HL-60/S4 (cell line): ENCODE data around the gene ST7L.

Experiments used
- in situ Hi-C: fragments of 300-500 bp; cut with MboI; formaldehyde crosslinking; loops from 2 replicates; pipeline ENCODE4 v1.14.3; 2022; ENCODE audit warnings: low sequenced_read_pairs

The ST7L gene

DNA sequence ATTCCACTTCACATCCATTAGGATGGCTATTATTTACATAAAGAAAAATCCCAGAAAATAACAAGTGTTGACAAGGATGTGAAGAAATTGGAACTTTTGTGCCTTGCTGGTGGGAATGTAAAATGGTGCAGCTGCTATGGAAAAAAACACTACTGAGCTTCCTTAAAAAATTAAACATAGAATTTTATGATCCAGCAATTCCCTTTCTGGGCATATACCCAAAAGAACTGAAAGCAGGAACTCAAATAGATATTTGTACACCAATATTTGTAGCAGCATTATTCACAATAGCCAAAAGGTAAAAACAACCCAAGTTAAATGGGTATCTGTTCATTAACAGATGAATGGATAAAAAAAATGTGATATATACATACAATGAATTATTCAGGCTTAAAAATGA is 64.5 kb downstream of the ST7L start:
- in situ Hi-C loops, result no loop called here

DNA sequence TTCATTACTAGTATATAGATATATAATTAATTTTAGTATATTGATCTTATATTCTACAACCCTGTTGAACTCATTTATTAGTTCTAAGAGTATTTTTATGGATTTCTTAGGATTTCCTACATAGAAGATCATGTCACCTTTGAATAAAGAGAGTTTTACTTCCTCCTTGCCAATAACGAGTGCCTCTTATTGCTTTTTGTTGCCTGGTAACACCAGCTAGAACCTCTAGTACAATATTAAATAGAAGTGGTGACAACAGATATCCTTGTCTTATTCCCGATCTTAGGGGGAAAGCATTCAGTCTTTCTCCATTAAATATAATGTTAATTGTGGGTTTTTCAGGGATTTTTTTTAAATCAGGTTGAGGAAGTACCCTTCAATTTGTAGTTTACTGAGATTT is 69.4 kb downstream of the ST7L start:
- in situ Hi-C loops, result no loop called here

DNA sequence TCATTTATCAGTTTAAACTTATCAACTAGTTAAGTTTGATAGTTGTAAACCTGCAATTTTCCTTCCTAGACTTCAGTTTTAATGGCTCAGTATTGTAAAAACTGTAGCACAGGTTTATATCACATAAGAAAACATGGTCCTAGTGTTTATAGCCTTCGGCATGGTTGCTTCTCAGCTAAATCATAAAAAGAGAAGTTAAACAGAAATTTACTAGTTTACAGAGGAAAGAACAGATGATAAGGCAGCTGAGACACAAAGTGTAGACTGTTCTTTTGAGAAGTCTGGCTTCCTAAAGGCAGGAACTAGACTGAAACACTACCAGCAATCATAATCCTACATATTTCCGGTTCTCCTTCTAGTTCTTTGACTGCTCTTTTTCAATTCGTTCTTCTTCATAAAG is 70.4 kb downstream of the ST7L start:
- in situ Hi-C loops, result no loop called here

DNA sequence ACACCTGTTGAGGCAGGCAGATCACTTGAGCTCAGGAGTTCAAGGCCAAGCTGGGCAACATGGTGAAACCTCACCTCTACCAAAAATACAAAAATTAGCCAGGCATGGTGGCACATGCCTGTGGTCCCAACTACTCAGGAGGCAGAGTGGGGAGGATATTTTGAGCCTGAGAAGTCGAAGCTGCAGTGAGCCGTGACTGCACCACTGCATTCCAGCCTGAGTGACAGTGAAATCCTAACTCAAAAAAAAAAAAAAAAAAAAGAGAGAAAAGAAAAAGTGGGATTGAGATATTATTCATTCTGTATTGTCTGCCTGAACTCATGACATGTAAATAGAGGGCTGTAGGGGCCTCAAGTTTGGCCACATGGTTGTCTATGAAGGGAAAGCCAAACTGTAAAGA is 72.9 kb downstream of the ST7L start:
- in situ Hi-C loops, result no loop called here

DNA sequence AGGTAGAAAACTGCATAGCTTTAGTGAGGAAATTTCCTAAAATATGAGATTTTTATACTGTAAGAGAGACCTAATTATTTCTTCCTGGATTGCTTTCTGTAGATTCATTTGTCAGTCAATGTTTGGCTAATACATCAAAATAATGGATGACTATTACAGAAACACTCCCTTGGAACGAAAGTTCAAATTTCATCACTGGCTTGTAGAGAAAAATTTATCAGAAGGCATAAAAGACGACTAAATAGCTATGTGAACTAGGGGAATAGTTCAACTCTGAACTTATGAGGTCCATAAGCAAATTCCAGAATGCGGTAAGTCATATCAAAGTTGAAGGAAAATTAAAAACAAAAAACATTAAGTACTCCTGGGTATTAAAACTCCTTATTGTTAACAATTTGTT is 74.2 kb downstream of the ST7L start:
- in situ Hi-C loops, result no loop called here

DNA sequence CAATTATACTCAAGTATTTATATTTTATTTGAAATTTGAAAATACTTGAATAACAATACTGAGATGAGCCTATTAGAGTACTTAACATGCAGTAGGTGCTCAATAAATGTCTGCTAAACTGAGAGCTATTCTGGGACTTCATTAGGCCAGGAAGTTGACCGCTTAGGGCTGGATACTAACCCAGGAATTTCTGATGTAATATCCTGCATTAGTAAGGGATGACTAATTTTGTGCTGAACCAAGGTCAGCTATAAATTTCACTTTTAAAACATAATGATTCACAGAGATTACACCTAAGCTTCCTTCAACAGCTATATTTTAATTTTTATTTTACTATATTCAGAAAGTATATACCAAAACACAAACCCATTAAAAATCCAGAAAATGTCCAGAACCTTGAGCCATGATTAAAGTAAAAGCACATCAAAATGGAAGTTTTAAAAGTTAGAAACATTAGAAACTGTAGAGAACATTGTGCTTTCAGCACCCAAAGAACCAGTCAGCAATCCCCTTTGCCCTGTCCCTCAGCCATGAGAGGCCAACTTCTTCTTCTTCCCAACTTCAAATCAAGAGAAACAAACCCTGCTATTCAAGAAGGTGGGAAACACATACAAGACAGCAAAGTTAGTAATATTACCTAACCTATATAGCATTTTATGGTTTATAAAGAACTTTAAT is 74.8 kb downstream of the ST7L start:
- in situ Hi-C loops, result no loop called here

DNA sequence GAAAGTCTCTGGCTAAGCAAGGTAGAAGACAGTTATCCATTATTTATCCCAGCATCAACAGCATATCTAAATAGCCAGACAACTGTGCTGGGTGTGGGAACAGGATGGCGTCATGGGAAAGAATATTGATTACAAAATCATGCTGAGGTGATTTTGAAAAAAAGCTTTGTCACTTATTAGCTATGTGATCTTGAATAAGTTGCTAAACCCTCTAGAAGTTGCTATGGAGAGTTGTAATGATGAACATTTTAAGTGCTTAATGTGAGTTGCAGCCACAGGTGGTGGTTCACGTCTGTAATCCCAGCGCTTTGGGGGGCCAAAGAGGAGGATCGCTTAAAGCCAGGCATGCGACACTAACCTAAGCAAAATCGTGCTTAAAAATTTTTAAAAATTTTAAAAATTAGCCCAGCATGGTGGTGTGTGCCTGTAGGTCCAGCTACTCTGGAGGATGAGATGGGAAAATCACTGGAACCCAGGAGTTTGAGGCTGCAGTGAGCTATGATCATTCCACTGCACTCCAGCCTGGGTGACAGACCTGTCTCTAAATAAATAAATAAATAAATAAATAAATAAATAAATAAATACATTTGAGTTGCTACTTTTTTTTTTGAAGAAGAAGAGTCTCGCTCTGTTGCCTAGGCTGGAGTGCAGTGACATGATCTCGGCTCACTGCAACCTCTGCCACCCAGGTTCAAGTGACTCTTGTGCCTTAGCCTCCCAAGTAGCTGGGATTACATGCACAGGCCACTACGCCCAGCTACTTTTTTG is 76.6 kb downstream of the ST7L start:
- in situ Hi-C loops, result no loop called here

DNA sequence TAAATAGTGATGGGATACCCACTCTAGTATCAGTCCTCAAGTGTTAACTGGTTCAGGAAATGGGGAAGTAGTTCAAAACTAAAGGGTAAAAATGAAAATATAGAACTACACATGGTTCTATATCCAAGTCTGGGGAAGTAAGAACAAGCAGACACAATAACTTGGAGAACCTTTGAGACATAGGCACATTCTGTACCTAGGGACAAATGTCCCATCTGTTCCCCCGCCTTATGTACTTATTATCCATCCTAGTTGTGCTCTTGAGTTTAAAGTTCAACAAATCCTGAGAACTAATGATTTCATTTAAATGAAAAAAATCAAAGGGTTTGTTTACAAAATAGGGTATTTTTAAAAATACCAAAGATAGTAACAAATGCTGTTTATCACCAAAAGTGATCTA is 77.6 kb downstream of the ST7L start:
- in situ Hi-C loops, result no loop called here

DNA sequence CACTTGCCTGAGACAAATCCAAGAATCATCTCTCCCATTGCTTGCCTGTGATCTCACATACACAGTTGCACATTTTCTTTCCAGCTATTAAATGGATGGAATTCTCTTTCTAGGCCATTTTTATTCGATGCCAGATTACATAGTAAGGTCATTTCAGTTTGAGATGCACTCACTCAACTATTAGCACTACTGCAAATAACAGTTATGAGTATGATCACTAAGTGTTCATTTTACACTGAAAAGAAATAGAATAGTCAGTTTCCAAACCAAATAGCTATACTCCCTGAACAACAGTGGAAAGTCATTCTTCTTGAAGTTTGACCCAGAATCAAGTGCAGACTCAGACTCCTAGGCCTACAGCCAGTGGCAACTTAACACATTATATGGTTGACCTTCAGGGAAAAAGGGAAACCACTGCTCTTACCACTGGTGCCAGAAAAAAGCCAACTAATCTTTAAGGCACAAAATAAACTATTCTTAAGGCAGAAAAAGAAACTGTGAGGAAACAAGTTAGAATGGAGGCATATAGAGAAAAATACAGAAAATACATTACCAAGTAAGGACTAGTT is 78.6 kb downstream of the ST7L start:
- in situ Hi-C loops, result no loop called here

DNA sequence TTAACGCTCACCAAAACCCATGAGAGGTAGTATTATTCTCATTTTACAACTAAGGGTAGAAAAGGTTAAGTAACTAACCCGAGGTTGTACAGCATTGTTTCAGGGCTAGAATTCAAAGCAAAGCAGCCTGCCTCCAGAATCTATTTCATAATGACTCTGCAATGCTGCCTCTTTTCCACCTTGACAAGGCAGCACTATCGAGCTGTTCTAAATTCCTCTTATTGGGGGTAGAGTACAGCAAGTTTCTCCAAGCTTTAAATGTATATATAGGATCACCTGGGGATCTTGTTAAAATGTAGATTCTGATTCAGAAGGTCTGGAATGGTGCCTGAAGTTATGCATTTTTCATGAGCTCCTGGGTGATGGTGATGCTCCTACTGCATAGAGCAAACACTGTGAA is 80.1 kb downstream of the ST7L start:
- in situ Hi-C loops, result no loop called here

DNA sequence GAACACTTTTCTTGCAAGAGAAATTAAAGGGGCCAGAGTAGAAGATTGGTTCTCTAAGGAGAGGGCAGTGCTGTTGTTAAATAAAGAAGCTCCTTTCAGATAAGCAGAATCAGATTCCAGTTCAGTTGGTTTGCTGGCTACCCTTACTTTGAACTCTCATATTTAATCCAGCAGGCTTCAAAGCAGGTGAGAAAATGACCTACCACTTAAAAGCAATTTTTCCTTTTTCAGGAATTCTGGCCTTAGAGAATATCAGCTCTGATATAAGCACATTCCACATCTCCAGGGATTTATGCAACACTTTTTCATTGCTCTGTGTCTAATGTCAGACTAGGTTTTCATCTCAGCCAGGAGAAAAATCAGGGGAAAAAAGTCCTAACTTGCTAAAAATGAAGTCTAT is 81.5 kb downstream of the ST7L start:
- in situ Hi-C loops, result no loop called here

DNA sequence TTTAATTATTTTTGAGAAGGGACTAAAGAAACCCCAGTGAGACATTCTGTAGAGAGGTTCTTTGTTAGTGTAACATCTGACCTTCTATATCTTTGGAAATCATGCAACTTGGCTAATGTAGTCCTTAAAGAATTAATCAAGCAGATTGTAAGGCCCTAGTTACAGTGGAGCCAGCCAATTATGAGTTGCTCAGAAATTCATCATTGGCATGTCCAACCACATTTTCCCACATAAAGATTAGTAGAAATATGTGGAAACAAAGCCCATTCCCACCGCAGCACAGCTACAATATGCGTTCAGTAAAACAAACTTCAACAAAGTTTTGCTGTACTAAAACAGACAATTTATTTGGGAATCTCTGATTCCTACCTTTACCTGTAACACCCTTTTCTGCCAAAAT is 82.4 kb downstream of the ST7L start:
- in situ Hi-C loops, result no loop called here

DNA sequence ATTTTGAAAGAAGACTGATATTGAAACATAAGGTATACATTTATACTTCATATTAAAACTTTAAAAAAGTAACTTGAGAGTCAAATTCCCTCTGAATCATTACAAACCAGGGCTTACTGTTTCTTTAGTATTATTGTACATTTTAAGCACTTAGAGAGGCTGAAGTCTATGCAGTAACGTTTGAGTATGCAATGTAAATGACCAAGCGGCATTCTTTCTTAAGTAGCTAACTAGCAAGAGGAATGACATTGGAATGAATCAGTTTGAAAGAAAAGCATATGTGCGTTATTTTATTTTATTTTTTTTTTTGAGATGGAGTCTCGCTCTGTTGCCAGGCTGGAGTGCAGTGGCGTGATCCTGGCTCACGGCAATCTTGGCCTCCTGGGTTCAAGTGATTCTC is 85.9 kb downstream of the ST7L start:
- in situ Hi-C loops, result no loop called here

DNA sequence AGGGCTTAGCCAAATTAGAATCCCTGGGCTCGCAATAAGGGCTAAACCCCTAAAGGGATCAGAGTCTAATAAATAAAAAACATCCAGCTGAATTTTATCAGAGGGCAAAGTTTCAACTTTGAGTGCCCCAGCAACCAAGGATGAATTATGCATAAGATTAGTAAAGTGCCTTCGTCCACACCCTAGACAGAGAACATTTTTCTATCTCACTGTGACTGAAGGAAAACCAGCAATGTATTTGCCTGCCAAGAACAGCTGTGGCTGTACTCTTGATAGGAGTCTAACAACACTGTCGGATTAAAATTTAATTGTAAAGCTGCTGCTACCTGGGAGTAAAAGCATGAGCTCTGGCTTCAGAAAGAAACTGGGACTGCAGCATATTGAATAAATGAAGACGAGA is 86.9 kb downstream of the ST7L start:
- in situ Hi-C loops, result no loop called here

DNA sequence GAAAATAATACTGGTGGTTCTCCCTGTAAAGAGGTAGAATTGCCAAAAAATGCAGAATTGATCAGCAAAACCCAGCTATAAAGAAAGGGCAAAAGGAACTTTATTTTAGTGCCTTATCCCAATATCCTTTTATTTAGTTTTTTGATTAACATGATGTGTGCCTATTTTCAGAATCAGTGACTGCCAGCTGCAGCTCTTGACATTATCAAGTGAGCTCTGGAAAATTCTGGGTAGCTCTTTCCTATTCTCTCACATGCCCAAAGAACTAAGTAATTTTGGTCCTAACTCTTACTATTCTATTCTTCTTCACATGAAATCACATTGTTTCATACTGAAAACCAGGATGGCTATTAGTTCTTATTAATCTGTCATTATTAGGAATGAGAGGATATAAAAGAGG is 88.1 kb downstream of the ST7L start:
- in situ Hi-C loops, result no loop called here

DNA sequence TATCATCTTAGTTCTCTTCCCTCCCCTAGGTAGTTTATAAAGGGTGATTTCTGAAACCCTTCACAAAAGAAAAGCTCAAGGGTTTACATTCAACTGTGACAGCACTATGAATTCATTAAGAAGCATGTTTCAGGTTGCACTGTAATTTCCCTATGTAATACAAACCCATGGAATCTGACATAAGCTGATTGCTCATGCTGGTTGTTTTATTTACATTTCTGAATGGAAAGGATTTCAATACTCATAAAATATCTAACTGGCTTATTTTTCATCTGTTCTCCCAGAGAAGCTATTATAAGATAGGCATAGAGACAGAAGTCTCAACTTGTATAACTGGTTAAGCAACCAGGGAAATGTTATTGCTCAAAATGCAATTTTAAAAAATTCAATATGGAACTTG is 89.6 kb downstream of the ST7L start:
- in situ Hi-C loops, result no loop called here

DNA sequence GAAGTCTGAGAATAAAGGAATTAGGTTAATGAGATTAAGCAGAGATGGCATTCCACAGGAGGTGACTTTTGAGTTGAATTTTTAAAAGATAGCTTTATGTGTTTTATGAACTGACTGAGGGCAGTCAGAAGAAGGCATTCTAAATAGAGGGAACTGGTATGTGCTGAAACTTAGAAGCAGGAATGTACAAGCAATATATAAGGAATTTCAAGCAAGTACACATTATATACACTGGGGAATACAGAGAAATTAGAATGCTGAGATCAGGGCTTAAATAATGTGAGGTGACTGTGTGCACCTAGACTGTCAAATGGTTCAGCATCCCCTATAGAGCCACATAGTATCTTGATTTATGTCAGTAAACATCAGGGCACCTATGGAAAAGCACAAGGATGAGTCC is 90.9 kb downstream of the ST7L start:
- in situ Hi-C loops, result no loop called here

DNA sequence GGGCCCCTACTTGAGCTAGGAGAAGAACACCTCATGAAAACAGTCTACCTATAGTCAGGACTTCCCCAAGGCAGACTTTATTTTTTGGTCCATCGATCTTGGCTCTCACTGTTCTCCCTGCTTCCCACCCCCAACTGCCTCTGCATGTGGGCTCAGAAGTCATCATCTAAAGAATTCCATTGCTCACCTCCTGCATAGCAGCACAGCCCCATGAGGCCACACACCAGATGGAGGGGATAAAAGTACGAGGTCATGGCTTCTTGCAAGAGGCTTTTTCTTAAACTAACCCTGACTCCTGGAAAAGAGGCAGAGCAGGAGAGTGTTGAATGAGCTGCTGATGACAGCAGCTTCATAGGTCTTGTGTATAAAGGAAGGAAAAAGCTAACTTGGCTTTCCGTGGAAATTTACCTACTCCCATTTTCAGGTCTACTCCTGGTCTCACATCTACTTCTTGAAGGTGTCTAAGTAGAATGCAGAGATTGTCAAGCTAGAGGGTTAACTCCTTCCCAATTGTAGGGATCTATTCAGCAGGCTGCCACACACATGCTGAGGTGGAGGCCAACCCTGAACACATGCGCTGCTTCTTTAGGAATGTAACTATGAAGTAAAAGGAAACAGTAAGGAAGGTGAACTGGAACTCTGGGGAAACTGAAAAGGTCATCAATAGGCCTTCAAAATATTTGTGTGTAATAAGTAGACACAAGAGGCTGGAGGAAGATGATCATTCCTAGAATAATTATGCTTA is 91.5 kb downstream of the ST7L start:
- in situ Hi-C loops, result no loop called here

DNA sequence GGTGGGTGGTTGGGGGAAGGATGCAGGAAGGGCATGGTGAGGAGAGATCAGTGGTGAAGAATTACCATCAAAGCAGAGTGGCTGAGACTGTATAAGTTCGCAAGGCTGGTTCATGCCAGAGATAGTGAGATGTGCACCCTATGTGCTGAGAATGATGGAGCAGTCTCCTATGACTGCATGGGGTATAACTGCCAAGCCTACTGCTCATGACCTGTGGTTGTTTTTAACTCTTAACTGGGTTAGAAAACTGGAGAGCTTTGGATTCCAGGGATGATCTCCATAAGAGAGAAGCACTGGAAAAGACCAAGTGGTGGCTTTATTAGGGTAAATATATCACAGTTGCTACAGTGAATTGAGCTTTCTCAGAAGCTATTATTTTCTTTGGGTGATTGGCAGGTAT is 94.0 kb downstream of the ST7L start:
- in situ Hi-C loops, result no loop called here

DNA sequence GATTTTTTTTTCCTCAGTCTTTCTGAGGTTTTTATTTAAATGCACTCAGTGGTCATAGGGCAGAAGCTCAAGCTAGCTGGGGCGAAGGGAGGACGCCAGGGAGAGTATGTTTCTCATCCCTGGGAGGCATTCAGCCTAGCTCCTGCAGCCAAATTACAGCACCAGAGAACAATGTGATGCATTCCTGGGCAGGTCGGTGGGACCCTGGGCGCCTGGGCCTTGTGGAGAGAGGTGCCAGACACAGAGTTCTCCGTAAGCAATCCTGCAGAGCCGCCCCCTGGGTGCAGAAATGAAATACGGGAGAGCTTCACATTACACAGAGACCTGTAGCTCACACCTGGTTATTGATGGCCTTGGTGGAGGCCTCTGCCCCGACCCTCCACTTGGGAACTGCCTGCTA is 94.7 kb downstream of the ST7L start:
- in situ Hi-C loops, result no loop called here

DNA sequence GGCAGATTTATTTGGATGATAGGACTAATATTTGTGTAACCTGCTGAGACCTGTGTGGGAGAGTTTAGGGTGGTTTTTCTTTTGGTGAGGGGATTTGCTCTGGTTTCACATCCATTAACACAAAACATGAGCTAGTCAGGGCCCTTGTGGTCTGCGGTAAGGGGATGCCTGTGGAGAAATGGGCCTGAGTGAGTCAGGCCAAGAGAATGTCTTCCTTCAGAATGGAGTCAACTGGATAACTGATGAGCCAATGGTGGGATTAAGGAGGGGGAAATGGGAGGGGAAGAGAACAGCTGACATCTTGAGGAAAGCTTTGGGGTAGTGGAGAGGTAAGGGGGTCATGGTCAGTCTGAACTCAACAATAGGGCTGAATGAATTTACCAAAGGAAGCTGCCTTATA is 96.3 kb downstream of the ST7L start:
- in situ Hi-C loops, result no loop called here

DNA sequence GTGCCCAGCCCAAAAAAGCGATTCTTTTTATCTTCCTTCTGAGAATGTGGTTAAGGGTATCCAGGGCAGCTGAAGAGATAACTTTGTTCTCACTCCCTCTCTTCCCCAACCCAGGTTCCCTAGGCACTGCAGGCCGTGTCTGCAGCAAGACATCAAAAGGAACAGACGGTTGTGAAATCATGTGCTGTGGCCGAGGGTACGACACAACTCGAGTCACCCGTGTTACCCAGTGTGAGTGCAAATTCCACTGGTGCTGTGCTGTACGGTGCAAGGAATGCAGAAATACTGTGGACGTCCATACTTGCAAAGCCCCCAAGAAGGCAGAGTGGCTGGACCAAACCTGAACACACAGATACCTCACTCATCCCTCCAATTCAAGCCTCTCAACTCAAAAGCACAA is 98.8 kb downstream of the ST7L start:
- in situ Hi-C loops, result no loop called here
